GM12801 (cell line): ENCODE results near the gene HOXA2.

Experiments used
- TF ChIP-seq, protein P1 (sequence below): IDR thresholded peaks from one replicate; pipeline ENCODE4 v1.5.1; 2011; ENCODE audit warnings: control low read depth; ENCODE audit not compliant: insufficient read length; ENCODE audit errors: extremely low read depth

Gene HOXA2

DNA sequence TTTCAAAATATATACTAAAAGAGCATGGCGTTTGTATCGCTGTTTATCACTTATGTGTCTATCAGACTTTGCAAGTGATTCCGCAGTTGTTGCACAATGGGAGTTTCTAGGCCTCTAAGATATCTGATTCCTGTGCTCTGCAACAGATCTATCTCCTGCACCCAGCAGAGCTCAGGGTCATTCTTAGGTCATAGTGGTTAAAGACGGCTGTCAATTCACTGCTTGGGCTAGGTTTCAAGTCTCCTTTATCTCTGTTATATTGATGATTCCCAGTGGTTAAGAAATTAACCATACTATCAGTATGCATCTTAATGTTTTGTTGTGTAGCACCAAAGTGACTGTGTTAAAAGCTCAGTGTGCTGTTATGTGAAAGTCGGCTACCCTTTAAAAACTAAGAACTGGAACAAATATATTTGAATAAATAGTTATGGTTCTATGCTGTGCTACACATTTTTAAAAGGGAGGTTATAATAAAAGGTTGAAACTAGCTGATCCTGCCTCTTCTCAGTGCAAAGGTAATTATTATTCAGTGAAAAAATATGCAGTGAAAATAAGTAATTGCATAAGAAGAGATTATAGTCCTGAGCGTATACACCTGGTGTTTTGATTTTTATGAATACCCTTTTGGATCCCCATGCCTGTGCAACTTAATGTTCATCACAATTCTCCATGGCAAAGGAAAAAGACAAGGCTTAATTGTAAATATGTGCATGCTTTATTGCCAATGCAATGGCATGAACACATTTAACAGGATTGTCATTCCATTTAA, 30.7 kb downstream of the HOXA2 start:
- TF ChIP-seq, protein P1, sequence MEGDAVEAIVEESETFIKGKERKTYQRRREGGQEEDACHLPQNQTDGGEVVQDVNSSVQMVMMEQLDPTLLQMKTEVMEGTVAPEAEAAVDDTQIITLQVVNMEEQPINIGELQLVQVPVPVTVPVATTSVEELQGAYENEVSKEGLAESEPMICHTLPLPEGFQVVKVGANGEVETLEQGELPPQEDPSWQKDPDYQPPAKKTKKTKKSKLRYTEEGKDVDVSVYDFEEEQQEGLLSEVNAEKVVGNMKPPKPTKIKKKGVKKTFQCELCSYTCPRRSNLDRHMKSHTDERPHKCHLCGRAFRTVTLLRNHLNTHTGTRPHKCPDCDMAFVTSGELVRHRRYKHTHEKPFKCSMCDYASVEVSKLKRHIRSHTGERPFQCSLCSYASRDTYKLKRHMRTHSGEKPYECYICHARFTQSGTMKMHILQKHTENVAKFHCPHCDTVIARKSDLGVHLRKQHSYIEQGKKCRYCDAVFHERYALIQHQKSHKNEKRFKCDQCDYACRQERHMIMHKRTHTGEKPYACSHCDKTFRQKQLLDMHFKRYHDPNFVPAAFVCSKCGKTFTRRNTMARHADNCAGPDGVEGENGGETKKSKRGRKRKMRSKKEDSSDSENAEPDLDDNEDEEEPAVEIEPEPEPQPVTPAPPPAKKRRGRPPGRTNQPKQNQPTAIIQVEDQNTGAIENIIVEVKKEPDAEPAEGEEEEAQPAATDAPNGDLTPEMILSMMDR, result no peak

DNA sequence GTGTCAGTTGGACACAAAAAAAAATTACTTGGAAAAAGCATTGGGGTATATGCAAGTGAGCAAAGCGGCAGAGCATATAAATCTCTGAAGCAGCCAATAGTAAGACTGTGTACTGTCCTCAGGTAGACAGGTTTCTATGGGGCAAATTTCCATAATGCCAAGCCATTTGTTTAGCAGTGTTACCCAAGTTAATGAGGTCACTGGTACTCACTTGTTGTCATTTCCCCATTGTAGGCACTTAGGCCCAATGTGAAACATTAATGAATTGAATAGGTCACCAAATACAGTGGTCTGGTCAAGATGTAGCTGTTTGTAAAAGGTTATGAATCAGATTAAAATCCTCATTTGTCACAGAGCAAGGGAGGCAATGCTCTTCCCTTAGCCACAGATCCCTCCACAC, 34.2 kb downstream of the HOXA2 start:
- TF ChIP-seq, protein P1, result no peak

DNA sequence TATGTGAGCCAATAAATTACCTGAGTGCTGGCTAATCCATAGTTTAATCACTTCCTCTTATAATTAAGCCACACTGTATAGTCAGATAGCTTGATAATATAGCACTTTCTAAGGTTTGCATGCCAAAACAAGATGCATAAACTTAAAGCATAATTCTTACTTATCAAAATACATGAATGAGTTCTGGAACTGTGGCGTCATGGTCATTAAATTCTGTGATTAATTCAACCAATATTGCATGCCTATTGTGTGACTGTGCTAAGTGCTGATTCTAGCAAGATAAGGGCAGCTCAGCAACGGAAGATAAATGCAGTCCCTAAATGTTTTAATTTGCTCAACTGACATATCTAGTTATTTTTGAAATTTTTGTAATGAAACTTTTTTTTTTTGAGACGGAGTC, 36.3 kb downstream of the HOXA2 start:
- TF ChIP-seq, protein P1, result no peak

DNA sequence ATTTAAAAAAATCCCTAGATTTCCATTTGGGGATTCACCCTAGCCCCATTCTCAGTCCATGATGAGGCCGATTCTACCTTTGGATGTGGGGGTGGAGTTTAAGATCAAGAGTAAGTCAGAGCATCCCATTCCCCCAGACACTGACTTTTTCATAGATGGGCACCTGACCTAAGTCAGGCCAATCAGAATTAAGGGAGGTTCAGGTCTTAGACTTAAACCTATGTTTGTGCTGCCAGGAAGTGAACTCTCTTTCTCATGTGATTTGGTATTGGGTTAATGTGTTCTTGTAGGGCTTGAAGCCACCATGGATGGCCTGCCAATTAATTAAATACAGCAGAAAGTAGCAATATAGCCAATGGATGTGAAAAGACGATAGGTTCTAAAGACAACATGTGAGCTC, 36.8 kb downstream of the HOXA2 start:
- TF ChIP-seq, protein P1, result no peak

DNA sequence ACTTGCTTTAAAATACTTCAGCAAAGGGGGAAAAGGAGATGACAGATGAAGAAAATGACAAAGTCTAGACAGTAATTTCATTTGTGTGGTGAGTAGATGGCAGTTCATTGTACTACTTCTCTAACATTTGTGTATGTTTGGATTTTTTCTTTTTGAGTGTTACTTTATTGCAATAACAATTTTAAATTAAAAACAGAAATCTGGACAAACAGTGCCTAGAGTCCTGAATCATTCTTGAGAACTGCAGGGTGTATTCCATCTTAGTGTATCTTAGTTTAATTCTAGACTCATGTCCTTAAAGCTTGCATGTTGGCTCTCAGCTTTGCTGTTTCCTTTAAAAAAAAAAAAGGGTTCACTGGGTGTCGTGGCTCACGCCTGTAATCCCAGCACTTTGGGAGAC, 37.8 kb downstream of the HOXA2 start:
- TF ChIP-seq, protein P1, result no peak

DNA sequence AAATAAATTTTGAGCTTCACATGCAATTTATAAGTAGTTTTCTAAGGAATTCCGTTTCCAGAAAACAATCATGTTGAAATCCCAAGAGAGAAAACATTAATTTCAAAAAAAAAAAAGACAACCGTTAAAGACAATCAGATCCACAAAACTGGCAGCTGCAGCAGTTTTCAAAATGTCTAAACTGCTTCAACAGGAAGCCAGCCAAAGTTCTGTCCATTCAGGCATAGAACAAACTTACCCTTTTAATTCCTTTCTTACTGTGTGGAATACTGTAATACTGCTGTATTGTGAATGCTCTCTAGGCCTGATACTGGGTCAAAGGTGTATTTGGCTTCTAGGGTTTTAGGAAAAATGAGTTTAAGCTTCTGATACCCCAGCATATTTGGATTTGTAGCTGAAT, 38.3 kb downstream of the HOXA2 start:
- TF ChIP-seq, protein P1, result no peak

DNA sequence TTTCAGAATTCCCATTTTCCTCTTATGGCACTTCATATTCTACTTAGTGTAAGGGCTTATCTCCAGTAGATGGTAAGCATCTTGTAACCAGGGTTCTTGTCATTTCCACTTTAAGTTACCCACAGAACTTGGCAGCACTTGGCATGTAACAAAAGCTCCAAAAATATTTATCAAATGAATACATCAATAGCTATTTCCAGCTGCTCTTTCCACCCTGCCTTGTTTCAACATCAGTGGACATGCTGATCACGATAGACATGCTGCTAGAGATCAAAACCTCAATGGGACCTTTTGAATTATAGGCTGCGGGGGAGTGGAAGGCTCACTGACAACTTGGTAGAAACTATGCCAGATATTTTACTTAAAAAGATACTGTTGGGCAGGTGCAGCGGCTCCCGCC, 39.5 kb downstream of the HOXA2 start:
- TF ChIP-seq, protein P1, result no peak
